Activated CD8-positive, alpha-beta memory T cell treated with anti-CD3 and anti-CD28 coated beads for 1 hour (primary cell): ENCODE measurements around the gene INPP5B.
"Not testable (repeated sequence)": the region's sequence is repeated elsewhere in the genome, so short reads cannot be mapped to it uniquely, and the experiment has no call there.

Source experiments
- DNase-seq, 2 donors: peaks; one replicate each; pipeline ENCODE4 v3.0.0-alpha.2; 2020; ENCODE audit warnings: low read depth in 1 of 2; ENCODE audit errors: extremely low read depth in 1 of 2

INPP5B gene

DNA sequence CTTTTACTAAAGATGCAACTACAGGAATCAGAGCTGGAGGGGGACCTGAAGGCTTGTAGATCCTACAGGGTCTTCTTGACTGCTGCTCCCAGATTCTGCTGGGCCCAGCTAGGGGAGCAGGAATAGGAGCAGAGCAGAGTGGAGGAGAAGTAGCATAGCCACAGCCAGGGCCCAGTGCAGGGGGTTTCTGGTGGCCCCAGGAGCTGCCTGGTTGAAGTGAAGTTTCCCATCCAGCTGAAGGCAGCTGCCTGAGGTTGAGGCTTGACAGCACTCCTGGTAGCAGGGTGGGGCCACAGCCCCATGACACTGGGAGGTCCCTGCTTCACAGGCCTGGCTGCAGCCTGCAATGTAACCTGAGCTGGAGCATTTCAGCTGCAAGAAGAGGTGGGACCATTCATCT lies 2.0 kb upstream of the INPP5B start:
- DNase-seq: no peak

DNA sequence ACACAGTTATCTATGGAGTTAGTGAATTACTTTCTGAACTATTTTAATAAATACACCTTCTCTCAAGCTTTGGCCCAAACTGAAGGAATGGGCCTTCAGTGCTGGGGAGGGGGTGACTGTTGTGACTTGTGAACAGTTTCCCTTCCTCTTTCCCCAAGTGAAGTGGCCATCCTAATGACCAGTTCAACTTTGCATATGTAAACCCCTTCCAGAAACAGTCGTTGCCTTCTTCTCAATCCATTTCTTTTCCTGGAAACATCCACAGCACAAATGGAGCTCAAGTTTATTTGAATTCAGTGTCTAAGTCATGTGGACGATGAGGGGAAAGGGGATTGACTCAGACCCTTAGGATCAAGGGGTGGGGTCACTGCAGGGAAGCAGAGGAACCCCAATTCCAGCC lies 1.3 kb upstream of the INPP5B start:
- no peak for DNase-seq

DNA sequence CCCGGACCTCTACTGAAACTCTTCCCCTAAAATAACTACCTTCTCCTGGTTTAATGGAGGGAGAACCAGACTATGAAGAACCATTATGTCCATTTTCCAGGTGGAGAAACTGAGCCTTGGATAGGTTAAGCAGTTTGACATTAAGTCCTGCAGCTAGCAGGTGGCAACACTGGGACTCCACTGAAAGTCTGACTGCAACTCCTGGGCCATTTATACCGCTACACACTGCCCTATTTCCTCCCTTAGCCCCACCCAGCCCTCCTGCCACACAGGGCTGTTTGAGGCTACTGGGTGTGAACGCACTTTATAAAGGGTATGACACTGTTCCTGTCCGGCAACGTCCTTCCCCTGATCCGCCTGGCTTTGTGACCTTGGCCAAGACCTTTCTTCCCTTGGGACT lies 511 bp upstream of the INPP5B start:
- no peak for DNase-seq

DNA sequence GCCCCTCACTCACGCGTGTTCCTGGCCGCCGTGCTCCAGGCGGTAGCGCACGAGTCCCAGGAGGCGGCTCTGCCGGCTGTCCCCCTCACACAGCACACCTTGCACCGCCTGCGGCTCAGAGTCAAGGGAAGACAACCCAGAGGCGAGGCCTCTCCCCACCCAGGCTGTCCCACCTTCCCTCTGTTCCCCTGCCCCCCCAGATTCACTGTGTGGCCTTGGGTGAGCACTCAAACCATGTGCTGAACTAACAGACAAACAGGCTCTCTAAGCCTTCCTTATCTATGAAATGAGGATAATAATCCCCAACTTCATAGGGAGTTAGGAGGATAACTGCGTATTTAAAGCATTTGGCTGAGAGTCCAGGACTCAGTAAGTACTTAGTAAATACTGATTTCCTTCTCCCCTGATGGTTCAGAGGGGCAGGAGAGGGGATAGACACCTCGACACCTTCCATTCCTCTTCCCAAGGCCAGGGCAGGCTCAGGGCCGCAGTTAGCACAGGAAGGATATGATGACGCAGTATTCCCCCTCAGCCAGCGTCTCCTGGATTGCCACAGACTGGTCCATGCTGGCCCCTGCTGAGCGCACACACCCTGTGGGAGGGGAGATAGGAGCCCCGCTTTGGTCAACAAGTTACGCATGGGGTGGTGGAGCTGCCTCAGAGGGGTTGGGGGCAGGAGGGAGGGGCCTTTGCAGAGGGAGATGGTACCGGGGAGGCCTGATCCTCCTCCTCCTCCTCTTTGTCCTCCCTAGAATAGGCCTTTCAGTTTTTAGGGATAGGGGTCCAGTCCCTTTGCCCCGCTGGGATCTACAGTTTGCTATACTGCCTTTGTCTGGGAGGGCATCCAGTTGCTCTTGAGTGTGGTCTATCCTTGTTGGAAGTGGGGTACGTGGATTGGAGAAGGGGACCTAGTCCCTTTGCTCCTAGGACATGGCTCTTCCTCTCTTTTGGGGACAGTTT lies 830 bp downstream of the INPP5B start:
- DNase-seq: no peak

DNA sequence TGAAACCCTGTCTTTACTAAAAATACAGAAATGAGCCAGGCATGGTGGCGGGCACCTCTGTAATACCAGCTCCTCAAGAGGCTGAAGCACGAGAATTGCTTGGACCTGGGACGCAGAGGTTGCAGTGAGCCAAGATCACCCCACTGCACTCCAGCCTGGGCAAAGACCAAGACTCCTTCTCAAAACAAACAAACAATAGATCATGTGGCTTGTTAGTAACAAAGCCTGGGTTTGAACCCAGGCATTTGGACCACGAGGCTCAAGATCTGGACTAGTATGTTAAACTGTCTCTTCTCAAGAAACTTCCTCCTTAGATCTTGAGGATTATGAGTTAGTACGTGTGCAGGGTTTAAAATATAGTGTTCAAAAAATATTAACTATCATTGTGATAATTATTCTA lies 1.6 kb downstream of the INPP5B start:
- no peak for DNase-seq

DNA sequence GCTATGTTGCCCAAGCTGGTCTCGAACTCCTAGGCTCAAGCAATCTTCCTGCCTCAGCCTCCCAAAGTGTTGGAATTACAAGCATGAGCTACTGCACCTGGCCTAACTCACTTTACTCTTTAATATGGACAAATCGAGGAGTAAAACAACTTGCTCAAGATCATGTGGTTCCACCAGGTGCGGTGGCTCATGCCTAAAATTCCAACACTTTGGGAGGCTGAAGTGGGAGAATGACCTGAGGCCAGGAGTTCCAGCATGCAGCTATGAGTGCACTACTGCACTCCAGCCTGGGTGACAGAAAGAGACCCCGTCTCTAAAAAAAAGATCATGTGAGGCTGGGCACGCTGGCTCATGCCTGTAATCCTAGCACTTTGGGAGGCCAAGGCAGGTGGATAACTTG lies 2.0 kb downstream of the INPP5B start:
- no peak for DNase-seq

DNA sequence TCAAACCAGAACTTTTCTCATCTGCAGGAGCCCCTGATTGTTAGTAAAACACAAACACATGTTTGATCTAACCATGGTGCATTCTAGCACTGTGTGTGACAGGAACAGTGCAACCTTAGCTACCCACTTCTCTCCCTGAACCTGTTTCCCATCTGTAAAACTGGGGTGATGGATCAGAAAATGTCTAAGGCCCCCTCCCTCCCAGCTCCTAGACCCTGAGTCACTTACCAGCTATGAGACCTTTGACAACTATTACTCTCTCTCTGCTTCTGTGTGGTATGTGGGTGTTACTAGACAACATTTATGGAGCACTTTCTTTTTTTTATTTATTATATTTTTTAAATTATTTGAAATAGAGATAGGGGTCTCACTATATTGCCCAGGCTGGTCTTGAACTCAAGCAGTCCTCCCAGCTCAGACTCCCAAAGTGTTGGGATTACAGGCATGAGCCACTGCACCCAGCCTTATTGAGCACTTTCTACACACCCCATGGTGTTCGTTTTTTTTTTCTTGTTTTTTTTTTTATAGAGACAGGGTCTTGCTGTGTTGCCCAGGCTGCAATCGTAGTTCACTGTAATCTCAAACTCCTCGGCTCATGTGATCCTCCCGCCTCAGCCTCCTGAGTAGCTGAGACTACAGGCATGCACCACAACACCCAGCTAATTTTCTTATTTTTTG lies 2.6 kb downstream of the INPP5B start:
- DNase-seq: no peak

DNA sequence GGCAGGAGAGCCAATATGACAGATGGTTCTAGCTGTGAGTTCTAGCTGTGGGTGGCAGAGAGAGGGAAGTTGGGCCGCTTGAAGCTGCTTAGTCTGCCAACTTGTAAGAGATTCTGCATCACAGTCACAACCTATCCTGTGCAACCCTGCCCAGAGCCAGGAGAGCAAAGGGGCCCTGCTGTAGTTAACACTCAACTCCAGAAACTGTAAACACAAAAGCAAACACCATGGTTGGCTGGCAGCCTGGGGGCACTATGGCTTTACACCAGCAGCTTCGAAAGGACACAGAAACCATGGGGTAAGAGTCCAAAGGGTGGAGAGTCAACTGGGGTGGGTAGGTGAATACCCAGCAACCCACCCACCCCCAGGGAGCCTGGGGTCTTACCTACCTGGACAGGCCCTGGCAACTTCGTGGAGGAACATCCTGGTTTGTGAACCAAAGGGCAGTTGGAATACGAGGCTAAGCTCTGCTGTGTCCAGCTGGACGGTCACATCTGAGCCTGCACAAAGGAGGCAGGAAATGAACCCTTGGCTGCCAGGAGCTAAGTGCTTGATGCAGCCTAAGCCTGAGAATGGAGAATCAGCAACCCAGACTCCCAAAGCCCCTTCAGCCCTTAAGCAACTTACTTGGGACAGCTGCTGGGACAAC lies 6.4 kb downstream of the INPP5B start:
- no peak for DNase-seq

DNA sequence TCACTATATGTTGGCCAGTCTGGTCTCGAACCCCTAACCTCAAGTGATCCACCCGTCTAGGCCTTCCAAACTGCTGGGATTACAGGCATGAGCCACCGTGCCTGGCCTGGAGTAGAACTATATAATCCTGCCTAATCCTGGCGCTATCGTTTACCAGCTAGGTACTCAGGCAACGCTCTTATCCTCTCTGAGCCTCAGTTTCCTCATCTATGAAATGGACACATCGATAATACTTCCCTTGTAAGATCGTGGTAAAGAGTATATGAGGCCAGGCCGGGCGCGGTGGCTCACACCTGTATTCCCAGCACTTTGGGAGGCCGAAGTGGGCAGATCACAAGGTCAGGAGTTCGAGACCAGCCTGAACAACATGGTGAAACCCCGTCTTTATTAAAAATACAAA lies 10.1 kb downstream of the INPP5B start:
- DNase-seq: not testable (repeated sequence)

DNA sequence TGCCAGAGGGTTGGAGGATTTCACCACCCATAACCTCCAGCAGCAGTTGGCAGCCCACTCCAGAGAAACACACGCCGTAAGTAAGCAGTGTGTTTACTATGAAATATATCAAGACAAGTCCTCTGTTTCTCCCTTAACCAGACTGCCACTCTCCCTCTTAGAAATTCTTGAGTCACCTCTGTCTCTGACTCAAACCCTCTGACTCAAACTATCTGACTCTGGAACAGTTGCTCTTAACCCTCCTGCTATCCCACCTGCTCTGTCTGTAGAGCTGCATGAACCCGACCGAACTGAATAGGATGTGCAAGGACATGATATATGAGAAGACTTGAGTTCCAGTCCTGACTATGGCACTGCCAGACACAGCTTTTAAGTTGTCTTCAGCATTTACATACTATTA lies 14.1 kb downstream of the INPP5B start:
- no peak for DNase-seq

DNA sequence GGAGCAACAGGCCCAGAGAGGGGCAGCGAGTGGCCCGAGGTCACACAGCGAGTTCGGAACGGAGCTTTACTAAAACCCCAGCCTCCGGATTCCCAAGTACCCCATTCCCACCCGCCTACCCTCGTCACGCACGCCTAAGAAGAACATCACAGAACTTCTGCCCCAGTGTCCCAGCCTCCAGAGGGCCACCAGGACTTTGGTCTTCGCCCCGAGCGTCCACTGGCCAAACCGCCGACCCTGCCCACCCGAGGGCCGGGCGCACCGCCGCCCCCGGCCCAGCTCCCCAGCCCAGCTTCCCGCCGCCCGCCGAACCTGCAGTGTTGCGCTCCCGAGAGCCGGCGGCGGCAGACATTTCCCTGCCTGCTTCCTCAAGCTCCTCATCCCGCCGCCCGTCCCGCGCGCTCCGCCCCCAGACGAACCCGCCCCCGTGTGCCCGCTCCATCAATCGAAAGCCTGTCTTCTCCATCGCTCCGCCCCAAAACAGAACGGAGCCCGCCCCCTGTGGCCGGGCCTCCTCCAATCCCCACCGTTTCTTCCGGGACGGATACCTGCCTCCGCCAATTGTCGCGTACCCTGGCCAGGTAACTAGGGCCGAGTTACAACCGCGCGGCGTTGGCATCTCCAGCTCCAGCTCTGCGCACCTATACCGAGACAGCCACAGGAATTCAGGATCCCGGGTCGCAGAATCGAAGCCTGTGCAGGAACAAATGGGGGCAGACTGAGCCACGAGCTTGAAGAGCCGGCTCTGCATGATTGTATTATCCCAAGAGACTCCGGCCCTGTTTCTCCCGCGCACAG lies 15.3 kb downstream of the INPP5B start:
- DNase-seq: peak; percentile 91 to 94

DNA sequence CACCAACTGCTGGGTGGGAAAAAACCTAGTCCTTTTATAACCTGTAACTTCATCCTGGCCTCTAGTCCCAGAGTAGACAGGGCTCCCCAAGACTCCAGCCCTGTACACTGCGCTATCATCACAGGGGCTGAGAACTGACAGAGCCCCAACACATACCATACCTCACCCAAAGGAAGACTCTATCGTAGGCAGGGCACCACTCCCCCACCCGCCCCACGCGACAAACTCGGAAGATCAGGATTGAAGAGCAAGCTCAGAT lies 15.8 kb downstream of the INPP5B start:
- DNase-seq: no peak

DNA sequence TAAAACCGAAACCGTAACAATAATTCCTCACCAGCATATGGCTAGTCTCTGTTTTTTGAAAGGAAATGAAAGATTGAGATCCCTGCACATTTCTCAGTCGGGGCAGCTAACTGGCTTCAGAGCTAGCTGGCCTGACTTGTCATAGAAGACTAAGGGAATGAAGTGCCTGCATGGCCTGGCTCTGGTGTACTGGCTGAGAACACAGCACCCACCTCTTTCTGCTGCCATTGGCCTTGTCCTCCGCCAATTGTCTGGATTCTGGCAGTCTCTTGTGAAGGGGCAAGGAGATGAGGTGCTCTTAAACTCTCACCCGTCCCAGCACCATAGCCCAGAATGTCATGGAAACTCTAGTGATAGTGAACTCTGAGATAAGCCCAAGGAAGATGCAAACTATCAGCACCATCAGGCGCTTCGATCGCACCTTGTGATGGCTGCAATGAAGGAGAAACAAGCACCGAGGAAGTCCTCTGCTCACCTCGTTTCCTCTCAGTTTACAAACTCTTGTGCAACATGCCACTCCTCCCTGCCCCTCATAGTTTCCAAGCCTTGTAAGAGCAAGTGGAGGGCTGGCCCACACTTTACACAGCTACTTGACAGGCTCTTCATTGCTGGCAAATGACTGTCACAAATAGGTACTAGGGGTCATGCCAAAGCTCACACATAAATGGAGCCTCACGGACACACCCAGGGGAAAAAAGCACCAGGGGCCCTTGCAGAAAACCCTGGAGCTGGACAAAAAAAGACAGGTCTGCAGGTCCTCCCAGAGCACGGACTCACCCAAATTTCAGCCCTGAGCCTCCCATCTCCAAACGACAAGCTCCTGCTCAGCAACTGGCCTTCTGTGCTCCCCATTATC lies 16.4 kb downstream of the INPP5B start:
- peak in 1 of 2 donors; percentile 8 for DNase-seq

DNA sequence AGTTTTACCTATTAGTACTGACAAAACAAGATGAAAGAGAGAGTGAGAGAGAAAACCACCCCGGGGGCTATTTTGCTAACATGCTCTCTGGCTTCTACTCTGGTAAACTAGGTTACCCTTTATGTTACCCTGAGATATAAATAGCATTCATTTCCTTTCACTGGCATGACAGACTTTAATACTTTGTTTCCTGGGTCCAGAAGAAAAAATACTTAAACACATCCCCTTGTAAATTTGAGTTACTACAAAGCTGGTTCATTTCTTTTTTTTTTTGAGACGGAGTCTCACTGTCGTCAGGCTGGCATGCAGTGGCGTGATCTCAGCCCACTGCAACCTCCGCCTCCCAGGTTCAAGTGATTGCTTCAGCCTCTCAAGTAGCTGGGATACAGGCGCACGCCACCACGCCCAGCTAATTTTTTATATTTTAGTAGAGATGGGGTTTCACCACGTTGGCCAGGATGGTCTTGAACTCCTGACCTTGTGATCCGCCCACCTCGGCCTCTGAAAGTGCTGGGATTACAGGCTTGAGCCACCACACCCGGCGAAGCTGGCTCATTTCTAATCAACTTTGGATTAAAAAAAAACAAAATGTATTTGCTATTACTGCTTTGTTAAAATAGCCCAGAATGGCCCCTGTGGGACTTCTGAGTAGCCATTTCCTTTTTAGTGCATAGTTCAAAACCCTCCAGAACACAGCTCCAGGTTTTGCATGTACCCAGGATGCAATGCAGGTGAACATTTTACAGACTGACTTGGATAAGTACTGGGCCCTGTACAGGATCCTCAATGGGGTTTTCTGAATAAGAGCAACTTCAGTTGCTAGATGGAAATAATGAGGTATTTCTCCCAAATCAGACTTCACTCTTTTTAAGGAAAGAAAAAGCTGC lies 20.6 kb downstream of the INPP5B start:
- no peak for DNase-seq

DNA sequence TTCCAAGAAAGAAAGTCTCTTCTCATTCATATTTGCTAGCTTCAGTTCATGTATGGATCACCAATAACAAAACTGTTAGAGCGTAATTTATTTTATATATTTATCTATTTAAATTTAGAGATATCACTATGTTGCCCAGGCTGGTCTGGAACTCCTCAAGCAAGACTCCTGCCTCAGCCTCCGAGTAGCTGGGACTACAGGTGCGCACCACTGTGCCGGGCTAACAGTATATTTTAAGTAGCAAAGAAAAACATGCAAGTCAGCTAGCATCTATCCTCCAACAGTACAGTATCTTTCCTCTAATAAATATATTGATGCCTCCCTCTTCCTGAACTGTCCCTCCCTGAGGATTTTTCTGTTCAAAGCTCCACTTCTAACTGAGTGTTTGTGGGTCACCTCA lies 21.5 kb downstream of the INPP5B start:
- no peak for DNase-seq

DNA sequence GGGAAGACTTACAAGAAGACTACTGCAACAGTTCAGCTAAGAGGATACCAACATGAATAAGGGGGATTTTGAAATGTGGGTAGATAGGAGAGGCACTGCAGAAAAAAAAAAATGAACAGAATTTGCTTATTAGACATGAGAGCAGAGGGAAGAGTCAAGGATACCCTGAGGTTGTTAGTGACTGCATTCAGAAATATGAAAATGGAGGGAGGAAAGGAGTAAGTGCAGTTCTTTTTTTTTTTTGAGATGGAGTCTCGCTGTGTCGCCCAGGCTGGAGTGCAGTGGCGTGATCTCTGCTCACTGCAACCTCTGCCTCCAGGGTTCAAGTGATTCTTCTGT lies 23.3 kb downstream of the INPP5B start:
- DNase-seq: no peak

DNA sequence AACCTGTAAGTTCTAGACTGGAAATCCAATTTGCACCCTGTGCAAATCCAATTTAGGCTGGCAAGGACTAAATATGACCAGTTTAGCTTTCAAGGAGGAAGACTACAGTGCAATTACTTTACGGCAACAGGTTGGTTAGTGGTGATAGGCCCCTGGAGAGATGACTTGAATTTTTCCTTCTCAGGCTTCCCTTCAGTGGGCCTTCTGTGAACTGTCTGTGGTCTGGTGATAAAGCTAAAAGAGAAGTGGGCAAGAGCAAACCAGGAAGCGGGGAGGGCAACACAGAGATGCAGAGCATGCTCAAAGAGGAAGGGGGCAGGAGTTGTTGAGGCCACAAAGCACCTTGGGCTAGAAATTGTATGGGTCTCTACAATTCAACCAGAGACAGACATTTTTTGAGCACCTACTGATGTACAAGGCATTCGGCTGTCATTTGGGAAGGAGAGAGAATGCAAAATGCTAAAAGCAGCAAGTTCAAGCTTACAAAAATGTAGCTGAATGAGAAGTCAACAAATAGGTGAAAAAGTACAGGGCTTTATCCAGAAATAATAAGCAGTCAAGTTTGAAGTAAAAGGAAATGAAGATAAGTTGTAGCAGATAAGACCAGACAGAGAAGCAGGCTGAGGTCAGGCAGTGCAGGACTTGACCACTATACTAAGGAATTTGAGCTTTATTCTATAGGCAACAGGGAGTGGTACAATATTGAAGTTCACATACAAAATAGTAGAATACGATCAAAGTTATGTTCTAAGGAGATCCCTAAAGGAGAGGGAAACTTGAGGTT lies 23.9 kb downstream of the INPP5B start:
- DNase-seq: no peak

DNA sequence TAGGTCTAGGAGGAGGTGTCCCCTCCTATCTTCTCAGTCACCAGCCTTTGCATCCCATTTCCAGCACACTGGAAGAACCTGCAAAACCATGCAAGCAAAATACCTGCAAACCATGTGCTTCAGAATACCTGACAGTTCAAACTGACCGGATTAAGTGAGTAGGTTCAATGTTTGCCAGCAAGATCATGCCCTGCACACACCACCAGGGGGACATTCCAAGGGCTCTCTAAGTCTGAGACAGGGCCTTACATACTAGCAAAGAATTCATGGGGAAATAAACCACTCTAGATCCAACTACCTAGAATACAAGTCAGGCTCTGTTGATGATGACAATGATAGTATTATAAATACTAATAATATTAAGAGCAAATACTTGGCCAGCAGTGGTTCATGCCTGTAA lies 27.6 kb downstream of the INPP5B start:
- DNase-seq: no peak
